Pancreas (tissue), 10 donors: ENCODE data around the gene VWDE. TPM values are rescaled to one million over a fixed set of nuclear protein-coding genes. Genes with fewer than 3 reads are reported as not detected.

Experiments
- ATAC-seq, 4 donors: fragments of 200-7000 bp; cut with Tn5 transposase; one replicate each; pipeline versions ENCODE4 v1.8.0 to v1.9.1; 2020; ENCODE audit warnings: mild to moderate bottlenecking in 4 of 4, moderate library complexity in 4 of 4
- DNase-seq, 6 donors: peaks; one replicate each; pipeline ENCODE4 v3.0.0-alpha.2; 2020
- FAIRE-seq: peaks from 2 replicates; lab custom pipeline; 2012; peaks lifted over from hg19 to GRCh38; lab: Jason Lieb, UNC
- H3K27ac ChIP-seq, 4 donors: fragments of 200-600 bp; sonication (generic); 1 replicate in 3 of 4; 2 replicates in 1 of 4; pipeline versions ENCODE4 v1.5.0 to v1.8.0; 2020
- H3K27me3 ChIP-seq, 4 donors: fragments of 200-600 bp; one replicate each; pipeline ENCODE4 v1.8.0; 2021
- H3K36me3 ChIP-seq, 3 donors: fragments of 200-600 bp; sonication (generic) in 1 of 3; one replicate each; pipeline versions ENCODE4 v1.5.0 to v1.8.0; 2020 to 2021
- H3K4me1 ChIP-seq, 3 donors: fragments of 200-600 bp; one replicate each; pipeline ENCODE4 v1.8.0; 2021
- H3K4me3 ChIP-seq, 4 donors: fragments of 200-600 bp; sonication (generic) in 2 of 4; one replicate each; pipeline versions ENCODE4 v1.5.0 to v1.8.0; 2020 to 2021
- H3K9me3 ChIP-seq, 4 donors: fragments of 200-600 bp; one replicate each; pipeline ENCODE4 v1.8.0; 2021
- CTCF ChIP-seq, 4 donors: fragments of 200-600 bp; sonication (generic) in 3 of 4; IDR thresholded peaks; one replicate each; pipeline versions ENCODE4 v1.5.0 to v1.8.0; 2021; ENCODE audit warnings: antibody characterized with exemption in 4 of 4
- WGBS, 2 donors: extraction: QIAGEN DNeasy Blood & Tissue Kit; methylation state at CpG; one replicate each; pipeline ENCODE4 v1.1.7; 2013; 5-methylcytosine and 5-hydroxymethylcytosine counted together
- intact Hi-C, 3 donors: fragments of 100-400 bp; cut with DNase I; formaldehyde crosslinking; loops; one replicate each; pipeline versions ENCODE4 v1.11.1 to v1.14.2; 2022
- polyA plus RNA-seq, 2 donors: library from polyadenylated mRNA; stranded (reverse); fragments of 200-250 nt; gene quantifications; one replicate each; pipeline ENCODE4 v1.2.3, GENCODE V29; 2013
- total RNA-seq, 6 donors: library from RNA; stranded (reverse); fragmentation: NEBNext Ultra II Directional in 4 of 6; extraction: Animal tissue kit (Norgen Biotek cat#: 25700) in 4 of 6; gene quantifications; one replicate each; pipeline versions ENCODE4 v1.2.1 to v1.2.4, GENCODE V29; 2021 to 2023
- donor health status: healthy with polysubstance abuse.
- donor health status: DM: no; HTN: no; CAD: no; lungs with moderate emphysema.
- donor health status: DM: no; HTN: no; CAD: no.
- donor health status: control.
- donor health status: control.
- donor health status: Bipolar disorder and iron deficiency.
- donor health status: DM: yes; HTN: yes; CAD: no.
- donor health status: DM: no; HTN: no; CAD: no.
- donor health status: DM: no; HTN: no; CAD: no.
- donor health status: DM: yes; HTN: yes; CAD: no.

VWDE gene
- total and polyA plus RNA-seq, 8 donors, result 0.37 to 7.9 (median 1.2) TPM

- FAIRE-seq, result no peak
- H3K4me3 ChIP-seq, result no peak overlapping the region
- intact Hi-C loops, result no loop called here
- H3K9me3 ChIP-seq, result no peaks in the 10 kb centered on the region
- H3K36me3 ChIP-seq, result no peaks in the 10 kb centered on the region
- no peak overlapping the region for H3K27ac ChIP-seq
- no peaks in the 10 kb centered on the region for H3K4me1 ChIP-seq
- no peak for ATAC-seq
- TF ChIP-seq CTCF (IDR thresholded peaks at IDR 0.05), result no peak
- no peaks in the 10 kb centered on the region for H3K27me3 ChIP-seq
- 43 to 54% methylated on average over 5 of the region's 5 CpGs for WGBS, 2 donors
- DNase-seq, result no peak
Observed at GRCh38 chr7:12391922-12392615, 11.6 kb downstream of the VWDE start.

- no peaks in the 10 kb centered on the region for H3K36me3 ChIP-seq
- H3K27ac ChIP-seq, result no peak overlapping the region
- H3K4me3 ChIP-seq, result no peak overlapping the region
- peak in 3 of 4 donors; percentile 74 to 80 (median 76) for ATAC-seq
- peak in 3 of 4 donors; percentile 37 to 55 (median 52) for TF ChIP-seq CTCF (IDR thresholded peaks at IDR 0.05)
- H3K4me1 ChIP-seq, result no peaks in the 10 kb centered on the region
- intact Hi-C loops, result no loop called here
- H3K9me3 ChIP-seq, result no peaks in the 10 kb centered on the region
- peak in 3 of 6 donors; percentile 9 to 29 (median 16) for DNase-seq
- H3K27me3 ChIP-seq, result no peaks in the 10 kb centered on the region
- peak; percentile 63 for FAIRE-seq
- WGBS, 2 donors, result 20 to 37% methylated on average over 1 of the region's 1 CpG
Observed at GRCh38 chr7:12389089-12389700, 14.5 kb downstream of the VWDE start.

- Histone ChIP-seq H3K36me3 (no peaks in the 10 kb centered on the region), H3K4me3 (no peak overlapping the region), H3K9me3 (no peaks in the 10 kb centered on the region), H3K27ac (no peak overlapping the region), H3K27me3 (no peaks in the 10 kb centered on the region), H3K4me1 (no peaks in the 10 kb centered on the region)
- DNase-seq (no peak), FAIRE-seq (no peak), ATAC-seq (peak in 2 of 4 donors; percentile 45 to 61)
- 73 to 76% methylated on average over 5 of the region's 5 CpGs for WGBS, 2 donors
- no peak for TF ChIP-seq CTCF (IDR thresholded peaks at IDR 0.05)
- intact Hi-C loops, result no loop called here
Observed at GRCh38 chr7:12386313-12386740, 17.3 kb downstream of the VWDE start.

GRCh38 chr7:12385364-12385786, 18.3 kb downstream of the VWDE start:
- H3K4me3 ChIP-seq, result no peak overlapping the region
- no peak overlapping the region for H3K27ac ChIP-seq
- no peak for DNase-seq
- H3K27me3 ChIP-seq, result no peaks in the 10 kb centered on the region
- WGBS, 2 donors, result 5 to 9% methylated on average over 2 of the region's 2 CpGs
- no peaks in the 10 kb centered on the region for H3K4me1 ChIP-seq
- no peaks in the 10 kb centered on the region for H3K36me3 ChIP-seq
- no peak for FAIRE-seq
- intact Hi-C loops, result no loop called here
- TF ChIP-seq CTCF (IDR thresholded peaks at IDR 0.05), result no peak
- peak in 2 of 4 donors; percentile 67 to 69 for ATAC-seq
- no peaks in the 10 kb centered on the region for H3K9me3 ChIP-seq

GRCh38 chr7:12383377-12383776, 20.3 kb downstream of the VWDE start:
- 72 to 89% methylated on average over 3 of the region's 3 CpGs for WGBS, 2 donors
- intact Hi-C loops, result no loop called here

More at GRCh38 chr7:12383377-12383776, 20.3 kb downstream of the VWDE start:
- Histone ChIP-seq H3K27ac (no peak overlapping the region), H3K27me3 (no peaks in the 10 kb centered on the region), H3K36me3 (no peaks in the 10 kb centered on the region), H3K4me3 (no peak overlapping the region), H3K9me3 (no peaks in the 10 kb centered on the region), H3K4me1 (no peaks in the 10 kb centered on the region)
- FAIRE-seq (no peak), ATAC-seq (no peak), DNase-seq (no peak)
- no peak for TF ChIP-seq CTCF (IDR thresholded peaks at IDR 0.05)
